Heart right ventricle (tissue), 16 donors: ENCODE results near the gene CDH13. TPM values are rescaled to one million over a fixed set of nuclear protein-coding genes. Genes with fewer than 3 reads are reported as not detected.

Experiments
- ATAC-seq, 8 donors: fragments of 200-7000 bp; cut with Tn5 transposase; one replicate each; pipeline ENCODE4 v1.9.1; 2020; ENCODE audit warnings: mild to moderate bottlenecking in 8 of 8, moderate library complexity in 8 of 8, moderate number of reproducible peaks in 1 of 8
- DNase-seq, 2 donors: peaks; one replicate each; pipeline ENCODE4 v3.0.0-alpha.2; 2020
- H3K27ac ChIP-seq, 10 donors: fragments of 200-600 bp; sonication (generic) in 2 of 10; one replicate each; pipeline versions ENCODE4 v1.5.0 to v1.8.0; 2020 to 2022; ENCODE audit warnings: mild to moderate bottlenecking in 3 of 10
- H3K27me3 ChIP-seq, 7 donors: fragments of 200-600 bp; one replicate each; pipeline ENCODE4 v1.8.0; 2021 to 2022; ENCODE audit warnings: mild to moderate bottlenecking in 2 of 7
- H3K36me3 ChIP-seq, 9 donors: fragments of 200-600 bp; sonication (generic) in 1 of 9; one replicate each; pipeline versions ENCODE4 v1.5.0 to v1.8.0; 2020 to 2022; ENCODE audit warnings: mild to moderate bottlenecking in 2 of 9
- H3K4me1 ChIP-seq, 9 donors: fragments of 200-600 bp; sonication (generic) in 1 of 9; one replicate each; pipeline versions ENCODE4 v1.5.0 to v1.8.0; 2020 to 2022; ENCODE audit warnings: mild to moderate bottlenecking in 4 of 9
- H3K4me3 ChIP-seq, 10 donors: fragments of 200-600 bp; sonication (generic) in 2 of 10; one replicate each; pipeline versions ENCODE4 v1.5.0 to v1.8.0; 2020 to 2022; ENCODE audit warnings: mild to moderate bottlenecking in 7 of 10, moderate library complexity in 2 of 10
- H3K9me3 ChIP-seq, 11 donors: fragments of 200-600 bp in 10 of 11; sonication (generic) in 2 of 11; one replicate each; pipeline versions ENCODE4 v1.5.0 to v1.8.0; 2013 to 2022; ENCODE audit warnings: mild to moderate bottlenecking in 2 of 11, control low read depth in 1 of 11, moderate library complexity in 1 of 11
- CTCF ChIP-seq, 9 donors: fragments of 200-600 bp; sonication (generic) in 2 of 9; IDR thresholded peaks; one replicate each; pipeline versions ENCODE4 v1.5.0 to v1.8.0; 2021 to 2022; ENCODE audit warnings: antibody characterized with exemption in 9 of 9, mild to moderate bottlenecking in 5 of 9, moderate library complexity in 1 of 9
- WGBS, 2 donors: extraction: QIAGEN DNeasy Blood & Tissue Kit; methylation state at CpG; one replicate each; pipeline ENCODE4 v1.1.7; 2013; ENCODE audit warnings: inconsistent platforms in 1 of 2; 5-methylcytosine and 5-hydroxymethylcytosine counted together
- intact Hi-C, 10 donors: fragments of 100-400 bp; cut with DNase I; formaldehyde crosslinking; loops; one replicate each; pipeline versions ENCODE4 v1.11.1 to v1.14.2; 2022
- polyA plus RNA-seq, 2 donors: library from polyadenylated mRNA; stranded (reverse); fragments of 200-250 nt; gene quantifications; one replicate each; pipeline ENCODE4 v1.2.3, GENCODE V29; 2013
- total RNA-seq, 10 donors: library from RNA; stranded (reverse); fragmentation: NEBNext Ultra II Directional in 3 of 10; extraction: Animal tissue kit (Norgen Biotek cat#: 25700) in 3 of 10; gene quantifications; one replicate each; pipeline versions ENCODE4 v1.2.1 to v1.2.4, GENCODE V29; 2021 to 2023
- donor health status: Arrhythmogenic right ventricular cardiomyopathy.
- donor health status: ischemic (EF 13 %, LVEDD 7.1; RV severe dilation, severe dysfunction).
- donor health status: healthy with polysubstance abuse.
- donor health status: DM: no; HTN: yes; CAD: no.
- donor health status: DM: no; HTN: no; CAD: no.
- donor health status: ischemic (EF 25% LVEDD 6.9; RV normal size, moderate dysfunction).
- donor health status: ischemic (EF 25% LVEDD 5.7; RV mildly dilated, moderate dysfunction).
- donor health status: healthy.
- donor health status: DM: yes; HTN: yes; CAD: no.
- donor health status: Ischemic cardiomyopathy.
- donor health status: ischemic (EF 35%, LVEDD 5.7; RV mildly dilated, moderate dysfunction).
- donor health status: nonischemic (EF 11% LVEDD 7.7; RV severe dilation, severe dysfunction).
- donor health status: DM: yes; HTN: yes; CAD: no.
- donor health status: PGD.
- donor health status: ischemic (EF 29% LVEDD 5.4; RV normal size, mild dysfunction).
- donor health status: nonischemic (EF 23%, LVEDD 6.1; RV moderate dilation, normal function).

CDH13 gene
- total and polyA plus RNA-seq, 12 donors, result 15.5 to 221 (median 168) TPM

GRCh38 chr16:83328936-83329335 is 702.2 kb downstream of the CDH13 start:
- ATAC-seq, result no peak
- no peak overlapping the region for H3K4me3 ChIP-seq
- WGBS, 2 donors, result 91 to 95% methylated on average over 3 of the region's 3 CpGs

DNA sequence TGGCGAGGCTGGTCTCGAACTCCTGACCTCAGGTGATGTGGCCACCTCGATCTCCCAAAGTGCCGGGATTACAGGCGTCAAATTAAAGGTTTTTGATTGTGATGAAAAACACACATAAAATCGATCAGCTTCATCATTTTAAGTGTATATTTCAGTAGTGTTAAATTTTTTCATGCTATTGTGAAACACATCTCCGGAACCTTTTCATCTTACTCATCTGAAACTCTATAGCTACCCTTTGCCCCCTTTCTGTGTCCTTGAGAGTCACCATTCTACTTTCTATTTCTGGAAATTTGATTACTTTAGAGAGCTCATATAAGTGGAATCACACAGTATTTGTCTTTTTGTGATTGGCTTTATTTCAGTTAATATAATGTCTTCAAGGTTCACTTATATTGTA is 702.7 kb downstream of the CDH13 start:
- WGBS, 2 donors, result 80 to 83% methylated on average over 7 of the region's 7 CpGs
- no peak for ATAC-seq

More at GRCh38 chr16:83328936-83329335, 702.2 kb downstream of the CDH13 start:
- Histone ChIP-seq H3K27me3 (no peaks in the 10 kb centered on the region), H3K9me3 (no peaks in the 10 kb centered on the region), H3K36me3 (no peaks in the 10 kb centered on the region), H3K4me1 (peaks cover 0 to 3% (median 0%) of the 10 kb centered on the region in 9 donors), H3K27ac (no peak overlapping the region)
- TF ChIP-seq CTCF (IDR thresholded peaks at IDR 0.05), result no peak
- DNase-seq, result no peak
- intact Hi-C loops, result no loop called here

DNA sequence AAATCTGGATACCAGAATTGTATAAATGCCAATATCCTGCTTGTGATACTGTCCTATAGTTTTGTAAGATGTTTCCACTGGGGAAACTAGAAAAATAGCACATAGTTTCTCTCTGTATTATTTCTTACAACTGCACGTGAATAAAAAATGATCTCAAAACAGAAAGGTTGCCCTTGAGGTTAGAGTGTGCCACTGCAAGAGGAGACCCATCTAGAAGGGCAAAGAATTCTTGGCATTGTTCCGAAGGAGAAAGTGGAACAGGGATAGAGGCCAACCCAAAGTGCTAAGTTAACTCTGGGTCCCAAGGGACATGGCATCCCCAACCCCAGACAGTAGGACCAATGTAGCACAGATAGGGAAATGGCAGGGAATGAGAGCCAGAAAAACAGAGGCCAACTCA is 703.5 kb downstream of the CDH13 start:
- ATAC-seq, result peak in 1 of 8 donors; percentile 26
- intact Hi-C loops, result no loop called here

More for the DNA sequence above, 702.7 kb downstream of the CDH13 start:
- H3K9me3 ChIP-seq, result no peaks in the 10 kb centered on the region
- H3K4me1 ChIP-seq, result peaks cover 0 to 3% (median 0%) of the 10 kb centered on the region in 9 donors
- H3K27ac ChIP-seq, result no peak overlapping the region
- no peak overlapping the region for H3K4me3 ChIP-seq
- TF ChIP-seq CTCF (IDR thresholded peaks at IDR 0.05), result no peak
- no peak for DNase-seq
- H3K27me3 ChIP-seq, result no peaks in the 10 kb centered on the region
- intact Hi-C loops, result no loop called here
- H3K36me3 ChIP-seq, result no peaks in the 10 kb centered on the region

DNA sequence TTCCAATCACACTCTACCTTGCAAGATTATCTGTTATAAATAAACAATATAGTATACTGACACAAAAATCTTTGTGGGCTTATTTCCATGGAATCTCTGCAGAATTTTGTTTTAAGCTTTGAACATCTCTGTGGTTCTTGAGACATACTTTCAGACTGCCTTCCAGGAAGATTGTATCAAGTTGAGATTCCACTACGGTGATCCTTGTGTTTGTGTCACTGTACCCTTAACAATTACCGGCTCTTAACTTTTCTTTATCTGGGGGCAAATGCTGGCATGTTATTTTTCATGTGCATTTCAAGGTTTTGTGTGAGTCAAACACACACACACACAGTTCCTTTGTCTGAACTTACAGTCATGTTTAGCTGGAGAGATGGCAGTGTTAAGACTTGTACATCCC is 708.3 kb downstream of the CDH13 start:
- DNase-seq (no peak), ATAC-seq (no peak)
- TF ChIP-seq CTCF (IDR thresholded peaks at IDR 0.05), result no peak
- no peak overlapping the region for H3K4me3 ChIP-seq
- H3K27me3 ChIP-seq, result no peaks in the 10 kb centered on the region
- WGBS, 2 donors, result 82 to 83% methylated on average over 2 of the region's 2 CpGs
- intact Hi-C loops, result no loop called here
- no peaks in the 10 kb centered on the region for H3K9me3 ChIP-seq
- H3K4me1 ChIP-seq, result peaks cover 0 to 7% (median 0%) of the 10 kb centered on the region in 9 donors
- H3K27ac ChIP-seq, result no peak overlapping the region
- no peaks in the 10 kb centered on the region for H3K36me3 ChIP-seq

More for the DNA sequence above, 703.5 kb downstream of the CDH13 start:
- Histone ChIP-seq H3K4me1 (peaks cover 0 to 3% (median 0%) of the 10 kb centered on the region in 9 donors), H3K4me3 (no peak overlapping the region), H3K27me3 (no peaks in the 10 kb centered on the region), H3K27ac (no peak overlapping the region), H3K9me3 (no peaks in the 10 kb centered on the region), H3K36me3 (no peaks in the 10 kb centered on the region)
- 51 to 54% methylated on average over 2 of the region's 2 CpGs for WGBS, 2 donors
- no peak for DNase-seq
- no peak for TF ChIP-seq CTCF (IDR thresholded peaks at IDR 0.05)
